Adrenal gland (tissue), 12 donors: ENCODE measurements around the gene CACNA1B. TPM values are rescaled to one million over a fixed set of nuclear protein-coding genes. Genes with fewer than 3 reads are reported as not detected.

ENCODE experiments used
- DNase-seq, 7 donors: peaks; one replicate each; pipeline ENCODE4 v3.0.0-alpha.2; 2019 to 2020
- H3K27ac ChIP-seq, 5 donors: fragments of 200-600 bp; sonication (generic) in 4 of 5; 1 replicate in 3 of 5; 2 replicates in 2 of 5; pipeline versions ENCODE4 v1.5.1 to v1.8.0; 2016 to 2020; ENCODE audit warnings: mild to moderate bottlenecking in 1 of 5
- H3K27me3 ChIP-seq: fragments of 200-600 bp; 2 replicates; pipeline ENCODE4 v1.8.0; 2021
- H3K36me3 ChIP-seq, 2 donors: fragments of 200-600 bp; replicated peaks in 1 of 2; 1 replicate in 1 of 2; 2 replicates in 1 of 2; pipeline versions ENCODE4 v1.5.1 to v1.8.0; 2018 to 2022
- H3K4me1 ChIP-seq, 2 donors: fragments of 200-600 bp; replicated peaks in 1 of 2; 1 replicate in 1 of 2; 2 replicates in 1 of 2; pipeline versions ENCODE4 v1.5.1 to v1.8.0; 2018 to 2021
- H3K4me3 ChIP-seq, 4 donors: fragments of 200-600 bp; sonication (generic) in 3 of 4; one replicate each; pipeline ENCODE4 v1.5.1; 2016 to 2018
- H3K9me3 ChIP-seq, 3 donors: fragments of 200-600 bp; sonication (generic) in 1 of 3; replicated peaks in 1 of 3; 1 replicate in 2 of 3; 2 replicates in 1 of 3; pipeline versions ENCODE4 v1.5.1 to v1.8.0; 2016 to 2021
- CTCF ChIP-seq, 6 experiments: fragments of 450-650 bp in 4 of 6; fragments of 200-600 bp in 2 of 6; sonication (generic) in 1 of 6; IDR thresholded peaks; 1 replicate in 5 of 6; 2 replicates in 1 of 6; pipeline versions ENCODE4 v1.5.1 to v1.8.0; 2016 to 2021; ENCODE audit warnings: antibody characterized with exemption in 6 of 6, mild to moderate bottlenecking in 2 of 6, moderate library complexity in 1 of 6
- POLR2A ChIP-seq, 2 donors: fragments of 450-650 bp; IDR thresholded peaks; one replicate each; pipeline ENCODE4 v1.6.1; 2017; ENCODE audit warnings: antibody characterized with exemption in 2 of 2, mild to moderate bottlenecking in 2 of 2, moderate library complexity in 1 of 2
- WGBS, 4 donors: extraction: QIAGEN DNeasy Blood & Tissue Kit in 2 of 4; methylation state at CpG; one replicate each; pipeline versions ENCODE4 v1.1.5 to v1.1.7; 2013 to 2017; 5-methylcytosine and 5-hydroxymethylcytosine counted together
- intact Hi-C, 2 donors: fragments of 100-400 bp; cut with DNase I; formaldehyde crosslinking; loops; one replicate each; pipeline versions ENCODE4 v1.14.1 to v1.15.0; 2022 to 2023
- polyA plus RNA-seq, 3 donors: library from polyadenylated mRNA; stranded (reverse); fragments of 200-250 nt in 2 of 3; fragments of 350-450 nt in 1 of 3; fragmentation: Illumina TruSeq in 1 of 3; extraction: RNeasy Lipid Tissue Mini Kit (QIAGEN cat#74804) in 1 of 3; gene quantifications; one replicate each; pipeline ENCODE4 v1.2.3, GENCODE V29; 2013 to 2014
- total RNA-seq, 9 donors: library from RNA; depleted of rRNA in 4 of 9; stranded (reverse); fragments of >200 nt in 4 of 9; fragments of 120-200 nt in 1 of 9; fragmentation: NEBNext Ultra II Directional in 1 of 9; extraction: Animal tissue kit (Norgen Biotek cat#: 25700) in 1 of 9; gene quantifications; one replicate each; pipeline versions ENCODE4 v1.1.0 to v1.2.4, GENCODE V29; 2013 to 2023
- donor health status: healthy with polysubstance abuse.
- donor health status: Bipolar disorder and iron deficiency.
- donor health status: DM: yes; HTN: yes; CAD: no.
- donor health status: DM: no; HTN: no; CAD: no.
- donor health status: DM: no; HTN: no; CAD: no.
- donor health status: DM: yes; HTN: yes; CAD: no.

The CACNA1B gene
- total and polyA plus RNA-seq, 12 donors = 0.04 to 4.9 (median 1.1) TPM; not detected in 1

- H3K36me3 ChIP-seq = no peaks in the 10 kb centered on the region
- H3K27me3 ChIP-seq = no peaks in the 10 kb centered on the region
- WGBS, 4 donors = 73 to 88% (median 79%) methylated on average over 13 to 15 of the region's 15 CpGs
- H3K4me3 ChIP-seq = no peak overlapping the region
- peak in 2 of 7 donors; percentile 4 to 5 for DNase-seq
- no peaks in the 10 kb centered on the region for H3K4me1 ChIP-seq
- intact Hi-C loops = no loop called here
- no peaks in the 10 kb centered on the region for H3K9me3 ChIP-seq
- TF ChIP-seq POLR2A (IDR thresholded peaks at IDR 0.05) (no peak), CTCF (IDR thresholded peaks at IDR 0.05) (no peak)
- no peak overlapping the region for H3K27ac ChIP-seq
Measured at GRCh38 chr9:138051586-138052321, 174.2 kb downstream of the CACNA1B start.

- no peak for TF ChIP-seq POLR2A (IDR thresholded peaks at IDR 0.05)
- no peak for TF ChIP-seq CTCF (IDR thresholded peaks at IDR 0.05)
- 88 to 92% (median 91%) methylated on average over 3 to 4 of the region's 4 CpGs for WGBS, 4 donors
- intact Hi-C loops = no loop called here
Measured at GRCh38 chr9:138052322-138052615, 174.7 kb downstream of the CACNA1B start.

GRCh38 chr9:138052635-138053320, 175.2 kb downstream of the CACNA1B start:
- TF ChIP-seq CTCF (IDR thresholded peaks at IDR 0.05) (no peak), POLR2A (IDR thresholded peaks at IDR 0.05) (no peak)
- Histone ChIP-seq H3K4me1 (no peaks in the 10 kb centered on the region), H3K36me3 (no peaks in the 10 kb centered on the region), H3K27me3 (no peaks in the 10 kb centered on the region), H3K9me3 (no peaks in the 10 kb centered on the region), H3K4me3 (no peak overlapping the region), H3K27ac (no peak overlapping the region)
- intact Hi-C loops = no loop called here
- 80 to 87% (median 84%) methylated on average over 6 to 12 of the region's 12 CpGs for WGBS, 4 donors
- peak in 2 of 7 donors; percentile 1 to 7 for DNase-seq

More at GRCh38 chr9:138052322-138052615, 174.7 kb downstream of the CACNA1B start:
- Histone ChIP-seq H3K4me3 (no peak overlapping the region), H3K9me3 (no peaks in the 10 kb centered on the region), H3K27ac (no peak overlapping the region), H3K36me3 (no peaks in the 10 kb centered on the region), H3K27me3 (no peaks in the 10 kb centered on the region), H3K4me1 (no peaks in the 10 kb centered on the region)
- no peak for DNase-seq

GRCh38 chr9:138053321-138053868, 175.8 kb downstream of the CACNA1B start:
- no peak for TF ChIP-seq CTCF (IDR thresholded peaks at IDR 0.05)
- no peak for TF ChIP-seq POLR2A (IDR thresholded peaks at IDR 0.05)
- Histone ChIP-seq H3K27ac (no peak overlapping the region), H3K9me3 (no peaks in the 10 kb centered on the region), H3K27me3 (no peaks in the 10 kb centered on the region), H3K36me3 (no peaks in the 10 kb centered on the region), H3K4me1 (no peaks in the 10 kb centered on the region), H3K4me3 (no peak overlapping the region)
- 73 to 89% (median 76%) methylated on average over 6 to 7 of the region's 7 CpGs for whole genome bisulfite sequencing, 4 donors
- intact Hi-C loops = no loop called here
- peak in 1 of 7 donors; percentile 4 for DNase-seq
